Keratinocyte (primary cell): Measurements from ENCODE around the gene USP44. TPM values are rescaled to one million over a fixed set of nuclear protein-coding genes. Genes with fewer than 3 reads are reported as not detected.

Experiments used
- DNase-seq: peaks from one replicate; pipeline ENCODE4 v3.0.0-alpha.2; 2011; ENCODE audit warnings: low read depth, missing footprints, low spot score
- FAIRE-seq: peaks from 2 replicates; lab custom pipeline; 2011; peaks lifted over from hg19 to GRCh38; lab: Jason Lieb, UNC
- H2AFZ ChIP-seq: 2 replicates; pipeline ENCODE4 v1.6.0; 2012; ENCODE audit warnings: low read length, control low read depth, inconsistent platforms; ENCODE audit not compliant: control insufficient read depth
- H3K27ac ChIP-seq: 2 replicates; pipeline ENCODE4 v1.5.1; 2011; ENCODE audit warnings: low read length; ENCODE audit not compliant: control insufficient read depth, insufficient read depth
- H3K27me3 ChIP-seq: 3 replicates; pipeline ENCODE4 v1.6.0; 2011; ENCODE audit warnings: low read length; ENCODE audit not compliant: control insufficient read depth, insufficient read depth; ENCODE audit errors: extremely low read depth
- H3K36me3 ChIP-seq, 2 experiments: 2 replicates in 1 of 2; 3 replicates in 1 of 2; pipeline ENCODE4 v1.5.1; 2011; ENCODE audit warnings: low read length in 2 of 2, mild to moderate bottlenecking in 1 of 2; ENCODE audit not compliant: control insufficient read depth in 2 of 2, insufficient read depth in 2 of 2; ENCODE audit errors: extremely low read depth in 1 of 2
- H3K4me1 ChIP-seq: 3 replicates; pipeline ENCODE4 v1.5.1; 2011; ENCODE audit warnings: low read length; ENCODE audit not compliant: control insufficient read depth, insufficient read depth; ENCODE audit errors: extremely low read depth
- H3K4me2 ChIP-seq: 3 replicates; pipeline ENCODE4 v1.6.0; 2011; ENCODE audit warnings: low read depth, low read length; ENCODE audit not compliant: control insufficient read depth, insufficient read depth; ENCODE audit errors: extremely low read depth
- H3K4me3 ChIP-seq, 3 experiments: fragments of 200-600 bp in 1 of 3; sonication (generic) in 1 of 3; 2 replicates in 2 of 3; 3 replicates in 1 of 3; pipeline ENCODE4 v1.5.1; 2011 to 2016; ENCODE audit warnings: low read length in 3 of 3, mild to moderate bottlenecking in 3 of 3, control low read depth in 2 of 3, inconsistent platforms in 1 of 3, low read depth in 1 of 3, mixed read lengths in 1 of 3, mixed run types in 1 of 3, moderate library complexity in 1 of 3; ENCODE audit not compliant: control insufficient read depth in 2 of 3, insufficient read depth in 2 of 3; ENCODE audit errors: extremely low read depth in 1 of 3
- H3K79me2 ChIP-seq: 2 replicates; pipeline ENCODE4 v1.6.0; 2012; ENCODE audit warnings: low read length; ENCODE audit not compliant: control insufficient read depth, insufficient read depth
- H3K9ac ChIP-seq: 3 replicates; pipeline ENCODE4 v1.6.0; 2011; ENCODE audit warnings: low read length; ENCODE audit not compliant: control insufficient read depth, insufficient read depth; ENCODE audit errors: extremely low read depth
- H3K9me1 ChIP-seq: 3 replicates; pipeline ENCODE4 v1.6.0; 2011; ENCODE audit warnings: low read length; ENCODE audit not compliant: control insufficient read depth, insufficient read depth; ENCODE audit errors: extremely low read depth
- H3K9me3 ChIP-seq: 2 replicates; pipeline ENCODE4 v1.5.1; 2012; ENCODE audit warnings: low read depth, low read length; ENCODE audit not compliant: control insufficient read depth
- H4K20me1 ChIP-seq: 3 replicates; pipeline ENCODE4 v1.6.0; 2011; ENCODE audit warnings: low read length; ENCODE audit not compliant: control insufficient read depth, insufficient read depth; ENCODE audit errors: extremely low read depth
- CTCF ChIP-seq, 3 experiments: IDR thresholded peaks in 1 of 3; conservative IDR thresholded peaks in 1 of 3; optimal IDR thresholded peaks in 1 of 3; 2 replicates in 2 of 3; 3 replicates in 1 of 3; pipeline versions ENCODE3 to v1.5.1; 2011; ENCODE audit warnings: low read length in 3 of 3, mild to moderate bottlenecking in 3 of 3, moderate library complexity in 2 of 3, control low read depth in 1 of 3, inconsistent platforms in 1 of 3; ENCODE audit not compliant: insufficient read depth in 2 of 3; ENCODE audit errors: extremely low read depth in 1 of 3
- EZH2 ChIP-seq: IDR thresholded peaks from one replicate; pipeline ENCODE4 v1.6.1; 2012; ENCODE audit warnings: inconsistent platforms, mild to moderate bottlenecking, low read length, moderate library complexity
- dilution Hi-C: fragments of 300-500 bp; cut with MboI; formaldehyde crosslinking; loops from one replicate; pipeline ENCODE4 v1.7.0; 2020; ENCODE audit warnings: low sequenced_read_pairs; ENCODE audit not compliant: extremely low pct_ligation_motif_present
- polyA plus RNA-seq, 5 experiments: library from polyadenylated mRNA; depleted of rRNA in 3 of 5; stranded (reverse) in 3 of 5; stranded (forward) in 1 of 5; unstranded in 1 of 5; fragments of >200 nt; gene quantifications; 1 replicate in 1 of 5; 2 replicates in 3 of 5; 3 replicates in 1 of 5; pipeline versions ENCODE4 v1.2.1 to v1.2.3, GENCODE V29; 2011 to 2012; ENCODE audit warnings: missing spikeins in 2 of 5, low read depth in 1 of 5, low replicate concordance in 1 of 5

USP44 gene
- polyA plus RNA-seq, 1 donor (not counting 4 experiments of a cell fraction or from before 2014, with no cell fraction given): 0.18 TPM

GRCh38 chr12:95499772-95500171 is 51.5 kb downstream of the USP44 start:
- Histone ChIP-seq H3K27me3 (no peaks in the 10 kb centered on the region), H3K4me1 (no peaks in the 10 kb centered on the region), H3K27ac (no peak overlapping the region), H4K20me1 (peaks cover 2% of the 10 kb centered on the region), H3K79me2 (peaks cover 12% of the 10 kb centered on the region), H2AFZ (no peak overlapping the region), H3K9me1 (no peaks in the 10 kb centered on the region), H3K4me3 (no peak overlapping the region), H3K36me3 (peaks cover 10 to 19% of the 10 kb centered on the region in 2 experiments), H3K9ac (no peak overlapping the region), H3K4me2 (no peak overlapping the region), H3K9me3 (no peaks in the 10 kb centered on the region)
- FAIRE-seq (no peak), DNase-seq (no peak)
- dilution Hi-C loops: no loop called here
- TF ChIP-seq EZH2 (no peak), CTCF (optimal IDR thresholded peaks at IDR 0.05 in 1 of 3, IDR thresholded peaks at IDR 0.05 in 1 of 3, conservative IDR thresholded peaks at IDR 0.05 in 1 of 3; ENCODE audit: extremely low read depth in 1 of 3, insufficient read depth in 2 of 3, low read length in 3 of 3) (no peak)

GRCh38 chr12:95498968-95499367 is 52.3 kb downstream of the USP44 start:
- Histone ChIP-seq H3K4me1 (no peaks in the 10 kb centered on the region), H2AFZ (no peak overlapping the region)
- dilution Hi-C loops: no loop called here

More at GRCh38 chr12:95498968-95499367, 52.3 kb downstream of the USP44 start:
- peaks cover 12% of the 10 kb centered on the region for H3K79me2 ChIP-seq
- no peak for FAIRE-seq
- peaks cover 7 to 19% of the 10 kb centered on the region in 2 experiments for H3K36me3 ChIP-seq
- no peak overlapping the region for H3K9ac ChIP-seq
- no peak overlapping the region for H3K27ac ChIP-seq
- H3K4me2 ChIP-seq: no peak overlapping the region
- no peak overlapping the region for H3K4me3 ChIP-seq
- no peaks in the 10 kb centered on the region for H3K27me3 ChIP-seq
- no peaks in the 10 kb centered on the region for H3K9me1 ChIP-seq
- no peak for DNase-seq
- TF ChIP-seq CTCF (optimal IDR thresholded peaks at IDR 0.05 in 1 of 3, IDR thresholded peaks at IDR 0.05 in 1 of 3, conservative IDR thresholded peaks at IDR 0.05 in 1 of 3; ENCODE audit: extremely low read depth in 1 of 3, insufficient read depth in 2 of 3, low read length in 3 of 3) (no peak), EZH2 (no peak)
- H4K20me1 ChIP-seq: no peaks in the 10 kb centered on the region
- no peaks in the 10 kb centered on the region for H3K9me3 ChIP-seq
